GM12801 (cell line): ENCODE results near the gene NAT9.

Experiments
- CTCF ChIP-seq: IDR thresholded peaks from one replicate; pipeline ENCODE4 v1.5.1; 2011; ENCODE audit warnings: control low read depth; ENCODE audit not compliant: insufficient read length; ENCODE audit errors: extremely low read depth

The NAT9 gene

GRCh38 chr17:74728702-74729075, 47.5 kb downstream of the NAT9 start:
- no peak for TF ChIP-seq CTCF

GRCh38 chr17:74728033-74728701, 48.0 kb downstream of the NAT9 start:
- no peak for TF ChIP-seq CTCF

GRCh38 chr17:74725111-74725510, 51.0 kb downstream of the NAT9 start:
- no peak for TF ChIP-seq CTCF

GRCh38 chr17:74723891-74724290, 52.3 kb downstream of the NAT9 start:
- TF ChIP-seq CTCF, result no peak

GRCh38 chr17:74722782-74723181, 53.4 kb downstream of the NAT9 start:
- TF ChIP-seq CTCF, result no peak
